MM.1S (cell line): Measurements from ENCODE around the gene RUNX1.

Source experiments
- CTCF ChIP-seq: fragments of 300-600 bp; sonication (generic); IDR thresholded peaks from 2 replicates; pipeline ENCODE4 v1.5.1; 2016; ENCODE audit warnings: antibody characterized with exemption, low read length, mixed read lengths
- EZH2 ChIP-seq: fragments of 300-600 bp; sonication (generic); optimal IDR thresholded peaks from 2 replicates; pipeline ENCODE3; 2017; ENCODE audit warnings: low read depth, mild to moderate bottlenecking, antibody characterized with exemption, low read length, mixed read lengths

GRCh38 chr21:35020436-35020835 lies 28.7 kb downstream of the RUNX1 start:
- TF ChIP-seq EZH2 (no peak), CTCF (no peak)
